ENCODE measurements around the gene DNAH3.
"Not testable (repeated sequence)": the region's sequence is repeated elsewhere in the genome, so short reads cannot be mapped to it uniquely, and the experiment has no call there.

The DNAH3 gene

GRCh38 chr16:21128991-21129390, 21.7 kb downstream of the DNAH3 start:
- DNase-seq (ENCODE audit: low read depth): no peak

GRCh38 chr16:21126518-21126917, 24.1 kb downstream of the DNAH3 start:
- DNase-seq (ENCODE audit: low read depth): no peak

DNA sequence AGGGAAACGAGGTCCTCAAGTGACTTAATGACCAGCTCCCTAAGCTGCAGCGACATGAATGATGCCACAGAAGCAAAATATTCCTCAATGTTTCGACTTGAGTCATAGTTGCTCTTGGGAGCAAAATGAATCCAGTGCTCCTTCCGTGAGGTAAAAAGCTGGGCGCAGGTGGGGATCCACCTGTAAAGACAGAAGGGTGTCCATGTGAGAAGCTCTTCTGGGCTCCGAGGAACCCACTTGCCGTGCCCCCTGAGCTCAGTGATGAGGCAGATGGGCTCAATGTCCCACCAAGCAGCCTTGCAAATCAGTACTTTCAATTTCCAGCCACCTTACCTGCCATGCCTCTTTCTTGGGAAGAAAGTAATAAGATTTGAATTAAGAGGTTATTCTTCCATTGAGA, 25.5 kb downstream of the DNAH3 start:
- no peak for DNase-seq (ENCODE audit: low read depth)

DNA sequence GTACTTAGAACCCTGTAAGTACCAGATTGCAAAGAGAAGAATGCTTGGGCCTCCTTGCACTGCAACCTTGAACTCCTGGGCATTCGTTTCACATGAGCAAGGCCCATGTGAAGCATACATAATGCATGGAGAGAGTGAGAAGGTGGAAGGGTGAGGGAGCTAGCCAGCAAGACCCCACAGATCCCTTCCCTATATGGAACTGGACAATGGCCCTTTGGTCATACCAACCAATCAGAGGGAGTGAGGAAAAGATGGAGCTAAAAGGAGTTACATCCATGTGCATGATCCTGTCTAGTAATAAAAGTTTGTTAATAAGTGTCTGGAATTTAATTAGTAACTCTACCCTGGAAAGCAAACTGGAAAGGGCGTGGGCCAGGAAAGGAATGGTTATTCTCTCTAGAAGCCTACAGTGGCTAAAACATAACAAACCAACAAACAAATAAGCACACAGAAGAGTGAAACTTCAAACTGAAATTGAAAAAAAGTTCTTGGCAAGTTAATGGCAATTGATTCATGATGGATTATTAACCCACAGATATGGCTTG, 29.6 kb downstream of the DNAH3 start:
- DNase-seq (ENCODE audit: low read depth): no peak

DNA sequence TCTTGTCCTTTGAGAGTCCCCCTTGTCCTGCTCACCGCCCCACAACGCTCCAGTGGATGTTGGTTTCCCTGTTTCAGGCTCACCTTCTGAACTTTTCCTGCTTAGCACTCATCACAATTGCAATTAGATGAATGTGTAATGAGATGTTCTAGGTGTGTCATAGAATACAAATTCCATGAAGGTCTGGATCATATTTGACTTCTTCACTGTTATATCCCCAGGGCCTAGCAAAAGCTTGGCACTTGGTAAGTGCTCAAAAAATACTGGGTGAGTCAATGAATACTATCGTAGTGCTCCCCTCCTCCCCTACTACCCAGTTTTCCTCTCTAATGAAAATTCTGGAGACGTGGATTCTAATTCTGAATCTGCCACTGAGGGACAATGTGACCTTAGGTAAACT, 33.1 kb downstream of the DNAH3 start:
- DNase-seq (ENCODE audit: low read depth): no peak

DNA sequence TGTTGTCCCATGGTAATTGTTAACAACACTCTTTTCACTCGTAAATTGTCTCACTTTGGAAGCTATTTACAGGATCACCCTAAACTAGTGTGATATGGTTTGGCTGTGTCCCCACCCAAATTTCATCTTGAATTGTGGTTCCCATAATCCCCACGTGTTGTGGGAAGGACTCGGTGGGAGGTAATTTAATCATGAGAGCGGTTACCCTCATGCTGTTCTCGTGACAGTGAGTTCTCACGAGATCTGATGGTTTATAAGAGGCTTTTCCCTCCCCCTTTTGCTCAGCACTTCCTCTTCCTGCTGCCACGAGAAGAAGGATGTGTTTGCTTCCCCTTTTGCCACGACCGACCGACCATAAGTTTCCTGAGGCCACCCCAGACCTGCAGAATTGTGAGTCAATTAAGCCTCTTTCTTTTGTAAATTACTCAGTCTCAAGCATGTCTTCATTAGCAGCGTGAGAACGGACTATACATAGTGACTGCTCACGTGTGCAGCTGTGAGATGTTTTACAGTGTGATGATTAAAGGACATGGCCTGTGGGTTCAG, 34.4 kb downstream of the DNAH3 start:
- no peak for DNase-seq (ENCODE audit: low read depth)

GRCh38 chr16:21115551-21115950, 35.1 kb downstream of the DNAH3 start:
- DNase-seq (ENCODE audit: low read depth): not testable (repeated sequence)

- no peak for DNase-seq (ENCODE audit: low read depth)
These were observed 46.4 kb downstream of the DNAH3 start for GRCh38 chr16:21103941-21104860.

DNA sequence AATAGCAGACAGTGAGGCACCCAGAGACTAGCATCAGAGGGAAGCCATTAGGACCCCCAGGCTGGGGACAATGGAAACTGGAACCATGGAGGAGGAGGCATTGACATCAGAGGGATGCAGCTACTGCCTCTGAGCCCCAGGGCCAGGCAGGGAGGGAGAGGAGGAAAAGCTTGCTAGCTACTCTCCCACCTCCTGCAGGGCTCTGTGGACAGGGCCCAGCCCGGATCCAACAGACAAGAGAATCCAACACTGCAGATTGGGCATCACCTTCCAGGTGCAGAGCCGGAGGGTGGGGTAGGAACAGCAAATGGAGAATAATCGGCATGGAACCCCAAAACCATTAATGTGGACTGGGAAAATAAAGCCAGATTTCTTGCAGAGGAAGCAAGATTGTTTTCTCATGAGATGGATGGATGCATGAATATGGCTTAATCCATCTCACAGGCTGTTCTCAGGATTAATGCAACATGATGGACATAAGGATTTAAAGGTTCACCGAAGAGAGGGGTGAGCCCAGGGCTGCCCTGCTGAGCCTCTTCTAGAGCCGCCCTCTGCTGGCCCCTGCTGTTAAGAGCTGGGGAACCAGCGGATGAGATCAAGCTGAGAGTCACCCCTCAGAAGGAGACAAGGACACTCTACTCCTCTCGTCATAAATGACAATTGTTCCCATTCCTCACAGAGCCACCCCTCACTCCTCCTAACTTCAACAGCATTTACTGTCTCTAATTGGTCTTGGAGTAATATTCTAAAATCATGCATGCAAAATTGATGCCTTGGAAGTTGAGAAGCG, 48.8 kb downstream of the DNAH3 start:
- DNase-seq (ENCODE audit: low read depth): no peak

DNA sequence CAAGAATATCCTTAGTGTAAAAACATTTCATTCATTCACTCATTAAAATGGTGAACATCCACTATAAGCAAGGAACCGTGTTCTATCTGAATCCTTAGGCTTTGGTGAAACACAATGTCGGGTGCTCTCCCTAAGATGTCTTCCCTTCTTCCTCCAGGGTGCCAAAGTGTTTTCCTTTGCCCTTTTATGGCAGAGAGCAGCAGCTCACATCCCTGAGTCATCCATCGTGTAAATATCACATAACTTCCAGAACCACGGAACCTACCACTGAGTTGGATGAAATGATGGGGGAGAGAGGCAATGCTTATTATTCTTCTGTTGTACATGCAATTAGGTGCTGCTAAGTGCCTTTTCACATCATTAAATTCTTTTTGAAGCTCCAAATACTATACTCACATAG, 50.2 kb downstream of the DNAH3 start:
- no peak for DNase-seq (ENCODE audit: low read depth)

GRCh38 chr16:21097151-21097550, 53.5 kb downstream of the DNAH3 start:
- DNase-seq (ENCODE audit: low read depth): no peak

GRCh38 chr16:21094719-21095118, 55.9 kb downstream of the DNAH3 start:
- not testable (repeated sequence) for DNase-seq (ENCODE audit: low read depth)

- DNase-seq (ENCODE audit: low read depth): no peak
These were observed 57.7 kb downstream of the DNAH3 start for GRCh38 chr16:21092951-21093350.

- no peak for DNase-seq (ENCODE audit: low read depth)
These were observed 61.8 kb downstream of the DNAH3 start for GRCh38 chr16:21088646-21089538.

DNA sequence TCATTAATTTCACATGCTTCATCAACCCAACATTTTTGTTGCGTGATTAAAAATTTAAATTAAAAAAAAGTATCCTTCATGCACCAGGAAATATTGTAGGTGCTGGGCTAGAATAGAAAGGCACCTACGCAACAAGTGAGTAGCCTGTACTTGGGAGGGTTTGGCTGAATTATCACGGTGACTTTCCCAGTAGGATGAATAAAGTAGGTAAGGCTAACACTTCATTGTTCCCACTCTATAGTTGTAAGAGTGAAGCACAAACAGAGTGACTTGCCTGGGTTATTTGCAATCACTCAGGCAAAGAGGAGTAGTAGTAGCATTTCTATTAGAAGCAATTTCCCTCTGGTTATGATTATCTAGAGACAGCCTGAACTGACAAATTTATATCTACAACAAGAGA, 62.5 kb downstream of the DNAH3 start:
- no peak for DNase-seq (ENCODE audit: low read depth)

GRCh38 chr16:21084631-21085225, 65.9 kb downstream of the DNAH3 start:
- no peak for DNase-seq (ENCODE audit: low read depth)

DNA sequence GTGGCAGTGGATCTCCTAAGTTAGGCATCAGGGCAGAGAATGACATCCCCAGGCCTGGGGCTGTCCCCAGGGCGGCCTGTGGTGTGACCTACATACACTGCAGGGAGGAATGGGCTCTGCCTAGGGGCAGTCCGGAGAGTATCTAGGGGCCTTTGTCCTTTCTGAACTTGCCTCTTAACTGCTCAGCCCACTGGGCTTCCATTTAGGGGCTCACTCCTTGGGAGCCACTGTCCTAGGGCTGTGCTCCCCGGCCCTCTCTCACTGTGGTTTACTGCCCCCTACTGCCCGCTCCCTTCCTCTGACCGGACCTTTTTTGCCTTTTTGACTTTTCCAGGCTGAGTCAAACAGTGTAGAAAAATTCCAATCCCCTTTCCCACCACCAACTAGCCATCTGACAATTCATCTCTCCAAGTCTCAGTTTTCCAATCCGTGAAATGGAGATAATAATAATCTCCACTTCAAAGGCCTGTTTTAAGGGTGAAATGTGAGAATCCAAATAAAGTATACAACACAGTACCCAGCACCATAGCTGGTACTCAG, 66.8 kb downstream of the DNAH3 start:
- peak; percentile 31 for DNase-seq (ENCODE audit: low read depth)

DNA sequence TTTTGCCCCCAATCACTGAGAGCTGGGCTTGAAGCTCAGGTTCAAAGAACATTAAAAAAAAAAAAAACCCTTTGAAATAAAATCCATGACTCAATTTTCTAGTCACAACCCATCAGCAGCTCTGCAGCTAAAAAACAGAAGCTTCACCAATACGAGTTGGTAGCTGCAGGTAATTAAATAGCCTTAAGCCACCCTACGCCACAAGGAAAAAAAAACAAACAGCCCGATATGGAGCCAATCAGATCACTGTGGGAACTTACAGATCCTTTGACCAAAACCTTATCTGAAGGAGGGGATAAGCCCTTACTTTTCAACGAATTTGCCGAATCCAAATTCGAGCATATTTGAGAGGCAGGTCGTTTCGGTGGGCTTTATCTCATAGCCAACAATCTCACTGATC, 69.3 kb downstream of the DNAH3 start:
- no peak for DNase-seq (ENCODE audit: low read depth)

DNA sequence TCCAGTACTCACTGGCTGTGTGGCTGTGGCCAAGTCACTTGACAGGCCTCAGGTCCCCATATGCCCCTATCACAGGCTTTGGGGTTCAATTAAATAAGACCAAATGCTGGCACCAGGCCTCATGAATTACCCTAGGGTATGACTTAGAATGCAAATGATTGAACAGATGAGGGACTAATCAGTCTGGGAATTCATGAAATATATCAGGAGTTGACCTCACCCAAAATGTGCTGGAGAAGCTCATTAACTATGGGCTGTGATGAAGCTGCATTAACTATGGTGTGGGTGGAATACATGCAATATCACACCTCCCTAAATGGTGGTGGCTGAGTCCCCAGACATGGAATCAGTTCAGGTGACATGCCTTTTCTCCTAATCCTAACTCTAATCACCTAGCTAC, 72.1 kb downstream of the DNAH3 start:
- no peak for DNase-seq (ENCODE audit: low read depth)

- DNase-seq (ENCODE audit: low read depth): no peak
These were observed 74.3 kb downstream of the DNAH3 start for GRCh38 chr16:21076186-21076883.

All from T follicular helper cell (primary cell).